ENCODE results near the gene WWOX.

DNA sequence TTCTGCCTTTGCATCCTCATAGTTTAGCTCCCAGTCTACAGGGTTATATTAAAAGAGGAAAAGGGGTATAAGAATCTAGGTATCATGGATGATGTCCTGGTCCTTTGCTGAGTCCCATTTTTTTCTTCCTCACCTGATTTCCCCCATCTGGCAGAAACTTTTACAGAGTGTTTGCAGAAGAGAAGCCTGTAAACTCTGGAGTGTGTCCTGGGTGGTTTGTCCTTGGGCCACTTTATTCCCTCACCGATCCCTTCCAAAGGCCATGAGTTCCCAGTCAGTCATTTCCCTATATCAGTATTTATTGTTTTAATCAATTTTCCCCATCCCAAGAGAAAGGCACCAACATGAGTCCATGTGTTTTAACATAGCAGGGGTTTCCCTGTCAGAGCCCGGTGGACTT, 638.2 kb downstream of the WWOX start:
- TF ChIP-seq, protein P1, sequence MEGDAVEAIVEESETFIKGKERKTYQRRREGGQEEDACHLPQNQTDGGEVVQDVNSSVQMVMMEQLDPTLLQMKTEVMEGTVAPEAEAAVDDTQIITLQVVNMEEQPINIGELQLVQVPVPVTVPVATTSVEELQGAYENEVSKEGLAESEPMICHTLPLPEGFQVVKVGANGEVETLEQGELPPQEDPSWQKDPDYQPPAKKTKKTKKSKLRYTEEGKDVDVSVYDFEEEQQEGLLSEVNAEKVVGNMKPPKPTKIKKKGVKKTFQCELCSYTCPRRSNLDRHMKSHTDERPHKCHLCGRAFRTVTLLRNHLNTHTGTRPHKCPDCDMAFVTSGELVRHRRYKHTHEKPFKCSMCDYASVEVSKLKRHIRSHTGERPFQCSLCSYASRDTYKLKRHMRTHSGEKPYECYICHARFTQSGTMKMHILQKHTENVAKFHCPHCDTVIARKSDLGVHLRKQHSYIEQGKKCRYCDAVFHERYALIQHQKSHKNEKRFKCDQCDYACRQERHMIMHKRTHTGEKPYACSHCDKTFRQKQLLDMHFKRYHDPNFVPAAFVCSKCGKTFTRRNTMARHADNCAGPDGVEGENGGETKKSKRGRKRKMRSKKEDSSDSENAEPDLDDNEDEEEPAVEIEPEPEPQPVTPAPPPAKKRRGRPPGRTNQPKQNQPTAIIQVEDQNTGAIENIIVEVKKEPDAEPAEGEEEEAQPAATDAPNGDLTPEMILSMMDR (IDR thresholded peaks at IDR 0.05; ENCODE audit: poor library complexity), result no peak
- TF ChIP-seq EZH2phosphoT487 (IDR thresholded peaks at IDR 0.05; ENCODE audit: low read depth, severe bottlenecking, unreplicated experiment), result no peak

Data from hepatocyte (in vitro differentiated cells).